Caco-2 (cell line): ENCODE measurements around the gene CD59. TPM values are rescaled to one million over a fixed set of nuclear protein-coding genes. Genes with fewer than 3 reads are reported as not detected.

Source experiments
- BruUV-seq: library from RNA; stranded (reverse); fragments of 400-500 nt; replicated peaks from 2 replicates; lab custom pipeline; 2021; lab: Mats Ljungman, UMichigan
- CTCF ChIA-PET: fragments of 300-600 bp; sonication (Branson Sonifier 250); formaldehyde crosslinking; loops from one replicate; lab custom pipeline; 2022; ENCODE audit warnings: antibody characterized with exemption; lab: Charles Lee
- POLR2A ChIA-PET: fragments of 300-600 bp; sonication (Branson Sonifier 250); formaldehyde crosslinking; loops from one replicate; lab custom pipeline; 2022; ENCODE audit warnings: antibody characterized with exemption; lab: Charles Lee
- DNase-seq, 2 experiments: peaks; one replicate each; pipeline versions ENCODE4 v3.0.0 to v3.0.0-alpha.2; 2020 to 2022
- H3K27me3 ChIP-seq: replicated peaks from 2 replicates; pipeline ENCODE4 v1.6.0; 2011; ENCODE audit warnings: low read length; ENCODE audit not compliant: control insufficient read depth, insufficient read depth
- H3K36me3 ChIP-seq: 2 replicates; pipeline ENCODE4 v1.5.1; 2011; ENCODE audit warnings: low read length; ENCODE audit not compliant: control insufficient read depth, insufficient read depth
- H3K4me1 ChIP-seq: fragments of 250-450 bp; sonication (Bioruptor Pico); 2 replicates; pipeline ENCODE4 v1.5.1; 2020; ENCODE audit warnings: mild to moderate bottlenecking
- H3K4me3 ChIP-seq: 2 replicates; pipeline ENCODE4 v1.5.1; 2011; ENCODE audit warnings: low read depth, mild to moderate bottlenecking, control low read depth, low read length
- H3K9me3 ChIP-seq: fragments of 250-450 bp; sonication (Bioruptor Pico); 2 replicates; pipeline ENCODE4 v1.5.1; 2020; ENCODE audit warnings: mild to moderate bottlenecking, moderate library complexity
- H3K27ac Mint-ChIP-seq: one replicate; pipeline ENCODE4 v1.8.0; 2022; ENCODE audit warnings: mixed read lengths; ENCODE audit not compliant: unreplicated experiment
- H3K27me3 Mint-ChIP-seq: one replicate; pipeline ENCODE4 v1.8.0; 2022; ENCODE audit warnings: mixed read lengths; ENCODE audit not compliant: insufficient read depth, unreplicated experiment
- H3K36me3 Mint-ChIP-seq: one replicate; pipeline ENCODE4 v1.8.0; 2022; ENCODE audit warnings: mild to moderate bottlenecking, mixed read lengths; ENCODE audit not compliant: insufficient read depth, unreplicated experiment
- H3K4me1 Mint-ChIP-seq: one replicate; pipeline ENCODE4 v1.8.0; 2022; ENCODE audit warnings: low read depth, mixed read lengths; ENCODE audit not compliant: unreplicated experiment
- H3K4me3 Mint-ChIP-seq: one replicate; pipeline ENCODE4 v1.8.0; 2022; ENCODE audit warnings: mild to moderate bottlenecking, moderate library complexity, mixed read lengths; ENCODE audit not compliant: unreplicated experiment
- H3K9me3 Mint-ChIP-seq: one replicate; pipeline ENCODE4 v1.8.0; 2022; ENCODE audit warnings: mixed read lengths; ENCODE audit not compliant: unreplicated experiment
- intact Hi-C: fragments of 100-400 bp; cut with micrococcal nuclease; formaldehyde crosslinking; loops from one replicate; pipeline ENCODE4 v1.10.0; 2022; ENCODE audit not compliant: unreplicated experiment
- total RNA-seq: library from RNA; stranded (reverse); gene quantifications from 2 replicates; pipeline ENCODE4 v1.2.3, GENCODE V29; 2022
- TF ChIP-seq, protein P1 (sequence below), 2 experiments: fragments of 200-600 bp in 1 of 2; IDR thresholded peaks; 1 replicate in 1 of 2; 2 replicates in 1 of 2; pipeline versions ENCODE4 v1.5.1 to v1.8.0; 2011 to 2022; ENCODE audit warnings: antibody characterized with exemption in 1 of 2, control low read depth in 1 of 2, inconsistent platforms in 1 of 2, low read depth in 1 of 2, low read length in 1 of 2, mild to moderate bottlenecking in 1 of 2, moderate library complexity in 1 of 2; ENCODE audit not compliant: insufficient read depth in 1 of 2, severe bottlenecking in 1 of 2, unreplicated experiment in 1 of 2

CD59 gene
- total RNA-seq, 1 experiment from 2014 or later: 149 TPM

DNA sequence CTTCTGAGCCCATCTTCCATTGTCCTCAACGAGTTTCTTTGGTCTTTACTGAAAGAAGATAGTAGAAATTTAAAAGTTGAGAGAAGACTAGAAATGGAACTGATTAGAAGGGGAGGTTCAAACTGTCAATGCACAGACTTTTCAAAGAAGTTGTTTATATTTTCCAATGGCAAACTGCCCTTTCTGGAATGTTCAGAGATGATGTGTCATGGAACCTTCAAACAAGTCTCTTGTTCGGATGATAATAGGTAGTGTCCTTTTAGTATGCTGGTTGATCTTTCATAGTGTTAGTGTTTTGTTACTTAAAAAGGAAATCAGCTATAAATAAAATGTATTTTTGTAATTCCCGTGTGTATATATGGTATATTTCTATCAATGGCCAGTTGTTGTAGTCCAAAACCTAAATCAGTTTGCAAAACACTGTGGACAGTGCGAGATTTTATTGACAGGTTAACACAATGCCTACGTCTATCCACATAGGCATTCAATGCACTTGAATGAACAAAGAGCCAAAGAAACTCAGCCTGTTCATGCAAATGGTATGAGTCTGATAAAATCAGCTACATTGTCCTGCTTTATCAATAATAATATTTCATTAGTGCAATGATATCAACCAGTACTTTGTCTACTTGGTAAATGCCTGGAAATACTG is 66.5 kb downstream of the CD59 start:
- no peaks in the 10 kb centered on the region for H3K4me1 Mint-ChIP-seq
- no TSS peak for BruUV-seq
- Histone ChIP-seq H3K27me3 (0 out of 2 replicates have a peak, but pooled peaks cover 1% of the 10 kb centered on the region), H3K4me3 (no peak overlapping the region), H3K36me3 (no peaks in the 10 kb centered on the region), H3K4me1 (no peaks in the 10 kb centered on the region), H3K9me3 (no peaks in the 10 kb centered on the region)
- H3K36me3 Mint-ChIP-seq: no peaks in the 10 kb centered on the region
- POLR2A ChIA-PET: no interaction called here
- TF ChIP-seq, protein P1, sequence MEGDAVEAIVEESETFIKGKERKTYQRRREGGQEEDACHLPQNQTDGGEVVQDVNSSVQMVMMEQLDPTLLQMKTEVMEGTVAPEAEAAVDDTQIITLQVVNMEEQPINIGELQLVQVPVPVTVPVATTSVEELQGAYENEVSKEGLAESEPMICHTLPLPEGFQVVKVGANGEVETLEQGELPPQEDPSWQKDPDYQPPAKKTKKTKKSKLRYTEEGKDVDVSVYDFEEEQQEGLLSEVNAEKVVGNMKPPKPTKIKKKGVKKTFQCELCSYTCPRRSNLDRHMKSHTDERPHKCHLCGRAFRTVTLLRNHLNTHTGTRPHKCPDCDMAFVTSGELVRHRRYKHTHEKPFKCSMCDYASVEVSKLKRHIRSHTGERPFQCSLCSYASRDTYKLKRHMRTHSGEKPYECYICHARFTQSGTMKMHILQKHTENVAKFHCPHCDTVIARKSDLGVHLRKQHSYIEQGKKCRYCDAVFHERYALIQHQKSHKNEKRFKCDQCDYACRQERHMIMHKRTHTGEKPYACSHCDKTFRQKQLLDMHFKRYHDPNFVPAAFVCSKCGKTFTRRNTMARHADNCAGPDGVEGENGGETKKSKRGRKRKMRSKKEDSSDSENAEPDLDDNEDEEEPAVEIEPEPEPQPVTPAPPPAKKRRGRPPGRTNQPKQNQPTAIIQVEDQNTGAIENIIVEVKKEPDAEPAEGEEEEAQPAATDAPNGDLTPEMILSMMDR (IDR thresholded peaks at IDR 0.05; ENCODE audit: insufficient read depth in 1 of 2, low read depth in 1 of 2, low read length in 1 of 2, severe bottlenecking in 1 of 2, unreplicated experiment in 1 of 2): no peak
- H3K4me3 Mint-ChIP-seq: no peak overlapping the region
- intact Hi-C loops: no loop called here
- H3K27ac Mint-ChIP-seq: no peak overlapping the region
- peaks cover 15% of the 10 kb centered on the region for H3K27me3 Mint-ChIP-seq
- no peak for DNase-seq
- CTCF ChIA-PET: no interaction called here
- no peaks in the 10 kb centered on the region for H3K9me3 Mint-ChIP-seq

DNA sequence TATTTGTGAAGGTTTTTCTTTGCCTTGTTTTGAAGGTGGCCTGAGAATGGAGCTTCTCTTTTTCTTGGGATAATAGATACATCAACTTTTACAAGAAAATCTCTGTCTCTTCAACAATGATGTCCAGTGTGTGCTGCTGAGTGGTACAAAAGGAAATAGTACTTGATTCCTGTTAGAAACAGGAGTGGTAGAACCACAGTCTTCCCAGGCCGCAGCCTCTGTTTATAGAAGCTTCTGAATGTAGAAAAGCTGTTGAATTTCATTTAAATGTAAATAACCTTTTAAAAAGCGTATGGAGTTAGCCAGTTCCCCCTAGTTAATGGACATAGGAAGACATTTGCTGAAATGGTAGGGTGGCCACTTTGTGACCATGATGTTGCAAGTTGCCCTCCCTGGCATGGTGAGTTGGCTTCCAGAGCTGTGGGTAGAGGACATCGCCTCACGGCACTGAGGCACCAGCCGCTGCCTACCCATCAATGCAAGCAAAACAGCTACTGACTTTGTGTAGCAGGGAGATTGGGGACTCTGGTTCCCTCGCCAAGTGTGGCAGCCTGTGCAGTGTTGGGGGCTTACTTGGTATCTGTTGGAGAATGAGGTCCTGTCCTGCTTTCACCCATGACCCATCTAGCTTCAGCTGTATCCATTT is 67.1 kb downstream of the CD59 start:
- Histone ChIP-seq H3K27me3 (0 out of 2 replicates have a peak, but pooled peaks cover 1% of the 10 kb centered on the region), H3K36me3 (no peaks in the 10 kb centered on the region), H3K9me3 (no peaks in the 10 kb centered on the region), H3K4me3 (no peak overlapping the region), H3K4me1 (no peaks in the 10 kb centered on the region)
- no peaks in the 10 kb centered on the region for H3K36me3 Mint-ChIP-seq
- H3K27ac Mint-ChIP-seq: no peak overlapping the region
- BruUV-seq: no TSS peak
- CTCF ChIA-PET: no interaction called here
- TF ChIP-seq, protein P1 (IDR thresholded peaks at IDR 0.05; ENCODE audit: insufficient read depth in 1 of 2, low read depth in 1 of 2, low read length in 1 of 2, severe bottlenecking in 1 of 2, unreplicated experiment in 1 of 2): no peak
- H3K4me3 Mint-ChIP-seq: no peak overlapping the region
- POLR2A ChIA-PET: no interaction called here
- H3K27me3 Mint-ChIP-seq: peaks cover 15% of the 10 kb centered on the region
- intact Hi-C loops: no loop called here
- H3K4me1 Mint-ChIP-seq: no peaks in the 10 kb centered on the region
- DNase-seq: no peak
- no peaks in the 10 kb centered on the region for H3K9me3 Mint-ChIP-seq

DNA sequence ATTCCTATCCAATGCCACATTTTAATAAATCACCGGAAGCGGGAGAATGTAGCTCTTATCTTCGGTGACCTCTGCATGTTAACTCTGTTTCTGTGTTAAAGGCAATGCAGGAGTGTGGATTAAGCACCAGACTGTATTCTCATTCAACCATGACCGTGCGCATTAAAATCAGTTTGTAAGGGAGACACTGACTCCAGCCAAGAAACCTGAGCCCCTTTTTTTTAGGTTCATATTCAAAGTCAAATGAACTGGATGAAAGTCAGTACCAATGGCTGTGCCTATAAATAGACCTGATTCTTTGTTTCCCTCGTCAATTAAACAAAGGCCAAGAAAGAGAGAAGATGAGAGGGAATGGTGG is 67.8 kb downstream of the CD59 start:
- TF ChIP-seq, protein P1 (IDR thresholded peaks at IDR 0.05; ENCODE audit: insufficient read depth in 1 of 2, low read depth in 1 of 2, low read length in 1 of 2, severe bottlenecking in 1 of 2, unreplicated experiment in 1 of 2): no peak
- Histone ChIP-seq H3K27me3 (0 out of 2 replicates have a peak, but pooled peaks cover 1% of the 10 kb centered on the region), H3K36me3 (no peaks in the 10 kb centered on the region), H3K4me3 (no peak overlapping the region), H3K4me1 (no peaks in the 10 kb centered on the region), H3K9me3 (no peaks in the 10 kb centered on the region)
- Mint-ChIP-seq H3K4me1 (no peaks in the 10 kb centered on the region), H3K9me3 (no peaks in the 10 kb centered on the region), H3K27me3 (peaks cover 12% of the 10 kb centered on the region), H3K36me3 (no peaks in the 10 kb centered on the region), H3K4me3 (no peak overlapping the region), H3K27ac (no peak overlapping the region)
- BruUV-seq: no TSS peak
- intact Hi-C loops: no loop called here
- no peak for DNase-seq
- ChIA-PET POLR2A (no interaction called here), CTCF (no interaction called here)
